Activated CD4-positive, CD25-positive, alpha-beta regulatory T cell treated with anti-CD3 and anti-CD28 coated beads, Interleukin-2, amount 50 U/mL, for 24 hours (primary cell): Measurements from ENCODE around the gene SLC24A3.

Source experiments
- ATAC-seq, 2 donors: fragments of 150-1000 bp; cut with Tn5 transposase; one replicate each; pipeline ENCODE4 v1.10.0; 2021; ENCODE audit warnings: mild to moderate bottlenecking in 1 of 2, moderate library complexity in 1 of 2

Gene SLC24A3

DNA sequence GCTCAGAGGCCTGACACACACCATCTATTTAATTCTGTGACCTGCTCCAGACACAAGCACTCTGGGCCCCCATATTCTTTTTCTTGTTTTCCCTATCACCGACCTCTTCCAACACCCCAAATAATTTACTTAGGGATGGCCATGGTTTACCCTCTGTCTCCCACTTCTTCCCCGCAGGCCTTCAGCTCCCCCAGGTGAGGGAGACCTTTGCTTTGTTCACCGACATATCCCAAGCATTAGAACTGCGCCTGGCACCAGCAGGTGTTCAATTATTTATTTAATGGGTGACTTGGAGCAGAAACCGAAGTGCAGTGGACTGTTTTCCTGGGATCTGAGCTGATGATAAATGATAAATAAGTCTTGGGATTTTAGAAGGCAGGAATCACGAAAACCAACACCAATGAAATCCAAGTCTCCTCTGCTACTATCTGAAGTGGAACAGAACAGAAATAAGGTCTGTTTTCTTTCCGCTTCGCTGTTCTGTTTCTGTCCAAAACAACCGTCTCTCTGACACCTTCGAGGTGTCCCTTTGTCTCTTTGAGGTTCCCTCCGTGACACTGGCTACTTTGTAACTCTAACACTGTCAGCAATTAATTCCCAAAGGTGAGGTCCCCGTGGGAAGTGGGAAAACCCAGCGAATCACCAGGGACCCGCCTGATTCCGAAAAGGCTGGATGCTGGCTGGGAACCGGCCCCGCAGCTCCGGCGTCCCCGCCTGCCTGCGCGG lies 544.5 kb downstream of the SLC24A3 start:
- no peak for ATAC-seq

DNA sequence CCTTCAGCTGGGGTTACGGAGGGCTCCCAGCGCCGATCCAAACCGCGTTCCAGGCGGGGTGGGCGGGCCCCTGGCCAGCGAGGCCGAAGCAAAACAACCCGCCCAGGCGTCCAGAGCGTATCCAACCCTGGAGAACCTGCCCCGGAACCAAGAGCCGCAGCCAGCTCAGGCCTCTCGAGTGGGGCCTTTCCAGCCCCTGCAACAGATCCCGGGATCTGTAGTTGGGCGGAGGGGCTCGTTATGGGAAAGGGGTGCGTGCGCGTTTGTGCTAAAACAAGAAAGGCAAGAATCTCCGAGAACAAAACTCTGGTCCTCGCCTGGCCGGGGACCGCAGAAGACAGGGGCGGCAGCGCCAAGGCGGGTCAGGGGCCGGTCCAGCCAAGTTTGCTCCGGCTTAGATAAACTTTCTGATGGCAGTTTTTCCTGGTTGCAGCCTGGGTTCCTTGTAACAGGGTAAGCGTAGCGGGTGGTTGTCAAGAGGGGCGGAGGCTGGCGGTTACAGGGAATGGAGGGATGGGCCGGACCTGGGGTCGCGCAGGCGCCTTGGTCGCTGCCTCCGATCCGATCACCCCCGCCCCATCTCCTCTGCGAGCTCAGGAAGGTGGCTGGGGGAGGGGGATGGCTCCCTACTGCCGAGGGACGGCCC lies 545.2 kb downstream of the SLC24A3 start:
- no peak for ATAC-seq

DNA sequence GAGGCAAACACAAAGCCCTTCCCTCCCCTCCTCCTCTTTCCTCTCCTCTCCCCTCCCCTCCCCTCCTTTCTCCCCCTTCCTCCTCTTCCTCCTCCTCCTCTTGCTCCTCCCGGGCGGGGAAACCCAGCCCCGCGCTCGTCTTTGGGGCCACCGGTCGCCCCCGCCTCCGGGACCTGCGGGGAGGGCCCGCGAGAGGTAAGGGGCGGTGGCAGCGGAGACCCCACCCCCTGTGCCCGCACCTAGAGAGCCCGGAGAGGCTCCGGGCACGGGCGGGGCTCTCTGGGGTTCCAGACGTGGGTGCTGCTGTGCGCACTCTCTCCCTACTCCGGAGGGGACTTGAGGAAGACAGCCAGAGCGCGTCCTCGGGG lies 545.7 kb downstream of the SLC24A3 start, which contains the start of gene RIN2:
Gene RIN2 (plus strand): TSS at position 126 of the 368 bp plus-strand sequence. CDS start 131,344 bp downstream, outside the sequence.
- ATAC-seq: no peak

DNA sequence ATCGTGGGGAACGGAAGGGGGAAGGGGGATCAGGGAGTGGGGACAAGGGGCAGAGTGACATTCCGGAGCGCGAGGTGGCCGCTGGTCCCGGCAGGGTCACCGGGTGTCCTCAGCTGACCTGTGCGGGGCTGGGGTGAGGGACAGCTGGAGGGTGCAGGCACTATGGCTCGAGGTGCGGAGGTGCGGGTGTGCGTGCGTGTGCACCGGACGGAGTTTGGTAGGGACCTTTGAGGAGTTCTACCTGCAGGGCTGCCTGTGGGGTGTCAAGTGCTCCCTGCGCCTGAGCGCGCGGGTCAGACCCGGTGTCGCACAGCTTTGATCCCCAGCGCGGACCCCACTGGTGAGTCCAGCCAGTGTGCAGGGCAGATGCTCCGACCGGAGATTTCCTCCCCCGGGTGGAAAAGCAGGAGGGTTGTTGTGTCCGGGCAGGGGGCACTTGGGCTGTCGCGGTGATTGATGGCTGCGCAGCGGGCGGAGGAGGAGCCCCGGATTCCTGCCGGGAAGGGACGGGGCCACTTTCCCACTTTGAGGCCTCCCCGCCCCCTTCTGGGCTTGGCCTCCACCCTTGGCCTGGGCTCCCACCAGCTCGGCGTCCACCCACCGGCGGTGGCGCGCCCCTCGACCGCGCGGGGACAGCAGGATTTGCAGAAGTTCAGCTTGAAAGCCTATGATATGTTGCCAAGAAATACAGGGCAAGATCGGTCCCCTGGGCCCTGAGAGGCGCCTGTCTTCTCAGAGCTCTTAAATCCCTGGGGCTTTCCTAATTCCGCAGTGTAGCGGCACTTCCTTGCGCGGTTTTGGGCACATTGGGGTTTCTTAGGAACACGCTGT lies 546.3 kb downstream of the SLC24A3 start:
- ATAC-seq: no peak

DNA sequence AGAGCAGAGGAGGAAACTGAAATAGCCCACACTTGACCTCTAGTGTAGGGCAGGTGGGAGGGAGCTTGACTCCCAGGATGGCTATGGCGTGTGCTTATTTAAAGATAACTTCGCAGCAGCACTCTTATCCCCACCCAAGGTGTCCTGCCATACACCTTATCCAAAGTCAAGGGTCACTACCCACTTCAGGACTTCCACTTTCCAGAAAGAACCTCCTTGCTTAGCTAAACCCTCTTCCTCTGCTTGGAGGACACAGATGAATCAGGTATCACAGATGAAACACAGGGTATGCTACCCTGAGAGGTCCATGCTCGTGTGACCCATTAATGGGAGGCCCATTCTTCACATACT lies 547.9 kb downstream of the SLC24A3 start:
- ATAC-seq: no peak

DNA sequence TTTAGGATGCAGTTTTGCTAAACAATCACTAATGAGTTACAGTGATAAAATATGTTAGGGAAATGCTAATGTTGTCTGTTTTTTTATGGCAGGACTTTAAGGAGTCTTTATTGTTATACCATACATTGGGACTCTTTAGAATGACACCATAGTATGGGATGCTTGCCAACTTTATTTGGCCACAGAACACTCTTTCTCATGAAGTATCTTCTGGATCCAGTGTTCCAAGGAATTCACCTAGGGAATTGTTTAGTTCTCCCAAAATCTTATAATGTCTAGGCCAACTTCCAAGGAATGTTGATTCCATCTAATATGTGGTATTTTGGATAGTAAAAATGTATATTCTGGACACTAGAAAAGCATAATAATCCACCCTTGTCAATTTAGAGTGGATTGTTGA lies 548.9 kb downstream of the SLC24A3 start:
- ATAC-seq: no peak

DNA sequence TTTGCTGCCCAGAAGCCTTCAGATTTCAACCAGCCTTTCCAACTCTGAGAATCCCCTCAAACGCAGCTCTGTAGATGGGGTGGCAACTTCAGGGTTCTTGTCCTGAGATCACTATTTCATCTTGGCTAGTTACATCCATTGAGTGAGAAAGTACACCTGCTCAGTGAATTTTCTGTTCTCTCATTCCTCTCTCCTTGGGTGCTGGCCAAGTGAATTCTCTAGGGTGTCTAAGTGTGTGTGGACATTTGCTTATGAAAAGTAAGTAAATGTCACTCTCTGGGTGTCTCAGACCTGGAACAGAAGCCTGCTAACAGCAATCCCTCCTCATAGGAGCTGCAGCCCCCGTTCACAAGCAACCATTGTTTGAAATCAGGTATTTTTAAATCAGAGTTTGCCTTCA lies 549.4 kb downstream of the SLC24A3 start:
- no peak for ATAC-seq

DNA sequence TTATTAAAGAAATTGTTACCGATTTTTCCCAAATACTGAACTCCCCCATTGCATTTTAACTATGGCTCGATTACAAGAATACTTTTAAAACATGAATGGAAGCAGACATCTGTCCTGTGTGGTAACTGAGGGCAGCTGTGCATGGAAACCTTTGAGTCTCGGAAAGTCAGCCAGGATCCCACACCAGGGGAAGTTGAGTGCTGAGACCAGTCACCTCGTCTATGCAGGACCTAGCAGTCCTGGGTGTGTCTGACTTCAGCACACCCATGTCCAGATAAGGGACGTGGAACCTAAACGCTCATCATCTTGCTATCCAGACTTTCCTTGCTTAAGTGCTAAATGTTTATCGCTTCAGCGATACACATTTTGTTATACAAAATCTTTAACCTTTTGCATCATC lies 551.8 kb downstream of the SLC24A3 start:
- ATAC-seq: no peak

DNA sequence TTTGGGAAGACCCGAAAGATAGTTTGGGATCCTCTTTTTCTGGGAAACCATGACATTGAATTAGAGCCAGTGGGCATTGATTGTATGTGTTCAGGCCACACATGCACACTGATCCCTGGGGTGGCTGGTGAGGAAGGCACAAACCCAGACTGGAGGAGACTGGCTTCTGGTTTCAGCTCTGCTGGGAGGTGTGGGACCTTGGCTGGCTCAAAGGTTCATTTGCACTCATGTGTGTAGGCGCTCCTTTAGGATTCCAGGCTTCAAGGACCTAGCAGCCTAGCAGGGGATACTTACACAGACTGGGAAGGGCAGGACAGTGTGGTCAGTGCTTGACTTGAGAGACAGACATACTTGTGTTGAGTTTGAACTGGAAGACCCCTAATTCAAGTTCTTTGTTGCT lies 552.8 kb downstream of the SLC24A3 start:
- ATAC-seq: no peak

DNA sequence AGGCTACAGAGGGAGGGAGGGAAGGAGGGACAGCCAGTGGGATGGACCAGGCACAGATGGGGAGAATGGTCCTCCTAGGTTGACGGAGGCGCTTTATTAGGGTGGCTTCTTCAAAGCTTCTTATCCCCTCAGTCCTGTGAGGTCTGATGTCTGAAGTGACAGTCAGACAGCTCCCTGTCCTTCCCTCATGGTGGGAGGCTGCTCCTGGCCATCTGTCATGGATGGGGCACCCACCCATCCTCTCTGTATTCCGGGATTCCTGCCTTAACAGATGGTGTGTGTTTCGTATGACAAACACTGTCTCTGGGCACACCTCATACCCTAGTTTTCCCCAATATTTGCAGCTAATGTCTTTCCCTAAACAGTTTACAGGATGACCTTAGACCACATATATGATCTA lies 553.5 kb downstream of the SLC24A3 start:
- no peak for ATAC-seq

DNA sequence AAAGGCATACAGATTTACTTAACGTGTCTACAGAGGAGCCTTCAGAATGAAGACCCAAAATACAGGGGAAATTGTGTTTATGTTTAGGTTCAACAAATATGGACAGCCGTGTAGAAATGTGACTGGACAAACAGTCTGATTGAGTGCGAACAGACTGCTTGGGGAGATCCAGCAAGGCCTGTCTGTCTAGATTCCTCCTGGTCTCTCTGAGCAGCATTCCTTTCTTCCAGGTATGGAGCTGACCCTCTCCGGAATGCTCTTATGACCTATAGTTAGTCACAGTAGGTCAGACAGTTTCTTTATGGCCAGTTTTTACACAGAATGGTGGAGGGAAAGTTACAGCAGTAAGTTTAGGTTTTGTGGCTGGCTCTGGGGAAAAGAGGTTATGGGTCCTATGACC lies 554.6 kb downstream of the SLC24A3 start:
- ATAC-seq: no peak

DNA sequence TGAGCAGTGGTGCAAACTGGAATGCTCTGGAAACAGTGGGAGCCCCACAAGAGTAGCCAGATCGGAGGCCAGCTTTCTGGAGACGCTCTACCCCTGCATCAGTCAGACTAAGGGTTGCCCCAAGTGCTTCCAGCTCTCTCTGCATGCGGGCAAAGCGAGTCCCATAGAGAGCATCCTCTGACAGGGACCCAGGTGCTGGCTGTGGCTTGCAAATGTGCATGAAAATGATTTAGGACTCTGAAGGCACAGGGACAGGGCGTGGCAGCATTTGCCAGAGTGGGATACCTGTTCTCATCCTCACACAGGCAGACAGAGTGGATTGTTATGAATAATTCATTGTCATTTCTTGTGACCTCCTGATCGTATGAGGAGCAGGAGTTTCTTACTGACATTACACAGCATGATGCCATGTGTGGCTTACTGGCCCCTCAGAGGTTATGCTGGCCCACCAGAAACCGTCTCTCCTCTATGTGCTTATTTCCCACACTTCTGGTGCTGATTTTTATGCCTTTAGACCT lies 555.9 kb downstream of the SLC24A3 start:
- ATAC-seq: no peak

DNA sequence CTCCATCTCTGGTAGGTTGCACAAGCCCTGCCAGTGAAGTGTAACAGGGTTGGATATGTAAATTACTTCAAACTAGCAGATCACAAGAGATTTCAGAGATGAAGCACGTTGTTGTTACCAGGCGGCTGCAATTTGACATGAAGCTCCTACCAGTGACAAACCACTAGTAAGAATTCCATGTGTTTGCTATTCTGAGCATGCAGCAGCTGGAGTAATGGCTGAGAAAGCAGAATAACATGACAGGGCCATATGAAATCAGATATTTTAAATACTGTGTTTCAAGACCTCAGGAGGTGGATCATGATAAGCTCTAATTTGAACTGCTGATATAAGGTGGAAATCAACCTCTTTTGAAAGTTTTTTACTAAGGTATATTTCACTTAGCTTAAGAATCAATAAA lies 557.1 kb downstream of the SLC24A3 start:
- no peak for ATAC-seq

DNA sequence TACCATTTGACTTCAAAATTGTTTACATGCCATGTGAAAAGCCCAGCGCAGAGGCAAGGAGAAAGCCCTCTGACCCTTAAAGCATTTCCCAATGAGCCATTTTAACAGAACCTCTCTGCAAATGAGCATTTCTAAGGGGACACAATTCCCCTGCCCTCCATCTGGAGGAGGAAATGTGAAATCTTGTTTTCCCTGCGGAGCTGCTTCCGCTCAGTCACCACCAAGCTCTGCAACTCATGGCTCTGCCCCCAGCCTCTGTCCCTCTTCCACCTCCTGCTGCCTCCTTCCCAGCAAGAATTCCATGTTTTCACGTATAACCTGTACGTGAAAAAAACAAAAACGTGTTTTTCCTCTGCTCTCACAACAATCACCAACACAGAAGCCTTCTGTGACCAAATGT lies 557.9 kb downstream of the SLC24A3 start:
- no peak for ATAC-seq

DNA sequence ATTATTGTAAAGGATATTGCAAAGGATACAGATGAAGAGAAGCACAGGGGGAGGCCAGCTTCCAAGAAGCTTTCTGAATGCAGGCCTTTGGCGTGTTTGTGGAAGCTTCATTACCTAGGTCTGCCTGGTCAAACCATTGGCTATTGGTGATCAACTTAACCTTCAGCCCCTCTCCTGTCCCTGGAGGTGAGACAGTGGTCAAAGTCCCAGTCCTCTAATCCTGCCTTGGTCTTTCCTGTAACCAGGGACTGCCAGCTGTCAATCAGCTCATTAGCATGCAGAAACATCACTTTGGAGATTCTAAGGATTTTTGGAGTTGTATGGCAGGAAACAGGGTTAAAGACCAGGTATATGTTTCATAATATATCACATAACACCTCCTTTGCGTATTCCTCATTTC lies 558.6 kb downstream of the SLC24A3 start:
- ATAC-seq: no peak
